Measurements from ENCODE around the gene GFPT2. TPM values are rescaled to one million over a fixed set of nuclear protein-coding genes. Genes with fewer than 3 reads are reported as not detected.
"Not testable (repeated sequence)": the region's sequence is repeated elsewhere in the genome, so short reads cannot be mapped to it uniquely, and the experiment has no call there.

Gene GFPT2
- total RNA-seq, 2 experiments from 2014 or later: not detected

- no TSS peak for BruUV-seq (replicated peaks)
- H3K79me2 ChIP-seq (ENCODE audit: insufficient read depth, low read depth, low read length): no peaks in the 10 kb centered on the region
- ChIA-PET CTCF (ENCODE audit: unreplicated experiment) (no interaction called here), POLR2A (no interaction called here)
- H3K4me3 ChIP-seq (ENCODE audit: low read depth, low read length, poor library complexity, severe bottlenecking): no peak overlapping the region
- H3K36me3 ChIP-seq (ENCODE audit: insufficient read depth, low read length): peaks cover 8% of the 10 kb centered on the region; the same call in 1 of the 2 replicates
- H3K9me2 ChIP-seq (ENCODE audit: insufficient read depth, low read length): no peaks in the 10 kb centered on the region
- intact Hi-C loops (cut with micrococcal nuclease; ENCODE audit: unreplicated experiment): no loop called here
- no peak overlapping the region for H2AFZ ChIP-seq (ENCODE audit: low read length)
- H3K27ac ChIP-seq (ENCODE audit: low read depth, low read length, poor library complexity, severe bottlenecking): no peak overlapping the region
- no peak for DNase-seq (ENCODE audit: low spot score)
- no peak overlapping the region for H3K4me2 ChIP-seq (ENCODE audit: low read length)
- H3K4me1 ChIP-seq (ENCODE audit: insufficient read depth, low read length, poor library complexity, severe bottlenecking): peaks cover 7% of the 10 kb centered on the region
- H4K20me1 ChIP-seq (ENCODE audit: insufficient read depth, low read length): no peaks in the 10 kb centered on the region
- H3K9me3 ChIP-seq (ENCODE audit: low read length): no peaks in the 10 kb centered on the region
- TF ChIP-seq CTCF (conservative IDR thresholded peaks at IDR 0.05; ENCODE audit: low read length) (no peak), EZH2phosphoT487 (IDR thresholded peaks at IDR 0.05; ENCODE audit: borderline replicate concordance, low read depth, low read length) (no peak)
These were observed 53.6 kb downstream of the GFPT2 start for GRCh38 chr5:180299526-180299925.

DNA sequence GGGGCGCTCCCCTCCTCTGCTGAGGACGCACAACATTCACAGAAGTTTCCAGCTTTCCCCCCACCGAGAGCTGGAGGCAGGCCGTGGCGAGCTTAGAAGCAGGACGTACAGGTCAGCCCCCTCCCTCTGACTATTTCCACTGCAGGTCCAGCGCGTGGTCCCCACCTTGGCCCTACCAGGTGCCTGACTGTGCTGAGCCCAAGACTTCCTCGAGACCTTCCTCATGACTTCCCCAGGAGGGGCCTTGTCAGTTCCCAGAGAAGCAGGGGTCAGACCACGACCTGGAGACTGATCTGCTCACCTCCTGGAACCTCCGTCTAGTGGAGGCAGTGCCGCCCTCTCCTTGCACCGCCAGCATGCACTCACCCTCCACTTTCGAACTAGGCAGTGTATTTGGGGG lies 54.1 kb downstream of the GFPT2 start:
- POLR2A ChIA-PET; H3K9me2 ChIP-seq (ENCODE audit: insufficient read depth, low read length); H3K36me3 ChIP-seq (ENCODE audit: insufficient read depth, low read length); CTCF ChIA-PET (ENCODE audit: unreplicated experiment); H3K27ac ChIP-seq (ENCODE audit: low read depth, low read length, poor library complexity, severe bottlenecking); intact Hi-C loops (cut with micrococcal nuclease; ENCODE audit: unreplicated experiment); BruUV-seq (replicated peaks); H3K79me2 ChIP-seq (ENCODE audit: insufficient read depth, low read depth, low read length); H2AFZ ChIP-seq (ENCODE audit: low read length); H3K4me2 ChIP-seq (ENCODE audit: low read length); DNase-seq (ENCODE audit: low spot score); H4K20me1 ChIP-seq (ENCODE audit: insufficient read depth, low read length); H3K4me3 ChIP-seq (ENCODE audit: low read depth, low read length, poor library complexity, severe bottlenecking); H3K9me3 ChIP-seq (ENCODE audit: low read length): not testable (repeated sequence)
- H3K4me1 ChIP-seq (ENCODE audit: insufficient read depth, low read length, poor library complexity, severe bottlenecking): peaks cover 12% of the 10 kb centered on the region

DNA sequence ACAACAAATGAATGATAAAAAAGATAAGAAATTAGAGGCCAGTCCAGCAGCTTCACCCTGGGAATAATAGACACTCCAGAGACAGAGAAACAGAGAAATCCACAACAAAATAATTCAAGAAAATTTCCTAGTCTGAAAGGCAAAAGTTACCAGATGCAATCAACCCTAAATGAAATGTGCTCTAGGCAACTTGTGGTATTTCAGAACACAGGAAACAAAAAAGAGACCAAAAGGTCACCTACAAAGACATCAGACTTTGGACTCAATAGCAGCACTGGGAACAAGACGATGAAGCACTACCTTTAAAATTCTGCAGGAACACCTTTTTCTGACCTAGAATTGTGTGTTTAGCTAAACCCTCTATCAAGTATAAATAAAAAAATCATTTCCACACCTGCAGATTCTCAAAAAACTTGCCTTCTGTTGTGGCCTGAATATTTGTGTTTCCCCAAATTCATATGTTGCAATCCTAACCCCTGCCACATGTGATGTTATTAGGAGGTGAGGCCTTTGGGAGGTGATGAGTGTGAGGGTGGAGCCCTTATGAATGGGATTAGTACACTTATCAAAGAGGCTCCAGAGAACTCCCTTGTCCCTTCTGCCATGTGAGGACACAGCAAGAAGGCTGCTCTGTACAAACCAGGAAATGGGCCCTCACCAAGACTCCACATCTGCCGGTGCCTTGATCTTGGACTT lies 55.4 kb downstream of the GFPT2 start:
- H3K36me3 ChIP-seq (ENCODE audit: insufficient read depth, low read length): peaks cover 8% of the 10 kb centered on the region; the same call in 1 of the 2 replicates
- 0 out of 2 replicates have a peak, but pooled peaks cover 4% of the 10 kb centered on the region for H3K79me2 ChIP-seq (ENCODE audit: insufficient read depth, low read depth, low read length)
- no peak overlapping the region for H3K4me3 ChIP-seq (ENCODE audit: low read depth, low read length, poor library complexity, severe bottlenecking)
- ChIA-PET CTCF (ENCODE audit: unreplicated experiment) (no interaction called here), POLR2A (no interaction called here)
- no peak overlapping the region for H3K4me2 ChIP-seq (ENCODE audit: low read length)
- H4K20me1 ChIP-seq (ENCODE audit: insufficient read depth, low read length): 0 out of 2 replicates have a peak, but pooled peaks cover 3% of the 10 kb centered on the region
- H3K27ac ChIP-seq (ENCODE audit: low read depth, low read length, poor library complexity, severe bottlenecking): no peak overlapping the region
- H3K9me3 ChIP-seq (ENCODE audit: low read length): no peaks in the 10 kb centered on the region
- no peak overlapping the region for H2AFZ ChIP-seq (ENCODE audit: low read length)
- intact Hi-C loops (cut with micrococcal nuclease; ENCODE audit: unreplicated experiment): no loop called here
- TF ChIP-seq CTCF (conservative IDR thresholded peaks at IDR 0.05; ENCODE audit: low read length): no peak
- no peak for TF ChIP-seq EZH2phosphoT487 (IDR thresholded peaks at IDR 0.05; ENCODE audit: borderline replicate concordance, low read depth, low read length)
- DNase-seq (ENCODE audit: low spot score): no peak
- no peaks in the 10 kb centered on the region for H3K9me2 ChIP-seq (ENCODE audit: insufficient read depth, low read length)
- H3K4me1 ChIP-seq (ENCODE audit: insufficient read depth, low read length, poor library complexity, severe bottlenecking): peaks cover 22% of the 10 kb centered on the region
- no TSS peak for BruUV-seq (replicated peaks)
